Naive B cell (primary cell): ENCODE results near the gene PLXNB3. TPM values are rescaled to one million over a fixed set of nuclear protein-coding genes. Genes with fewer than 3 reads are reported as not detected.
"Not testable (repeated sequence)": the region's sequence is repeated elsewhere in the genome, so short reads cannot be mapped to it uniquely, and the experiment has no call there.

ENCODE experiments used
- ATAC-seq, 2 donors: fragments of 150-1000 bp; cut with Tn5 transposase; 2 replicates each; pipeline ENCODE4 v1.10.0; 2021; ENCODE audit warnings: low read depth in 2 of 2, mild to moderate bottlenecking in 2 of 2, moderate library complexity in 2 of 2
- DNase-seq: peaks from one replicate; pipeline ENCODE4 v3.0.0; 2022
- H3K27ac Mint-ChIP-seq, 6 donors: one replicate each; pipeline ENCODE4 v1.8.0; 2020 to 2022; ENCODE audit warnings: mild to moderate bottlenecking in 6 of 6, mixed read lengths in 6 of 6, moderate library complexity in 5 of 6, inconsistent platforms in 2 of 6
- H3K27me3 Mint-ChIP-seq, 3 donors: one replicate each; pipeline ENCODE4 v1.8.0; 2021 to 2022; ENCODE audit warnings: mixed read lengths in 3 of 3, mild to moderate bottlenecking in 1 of 3
- H3K36me3 Mint-ChIP-seq, 2 donors: one replicate each; pipeline ENCODE4 v1.8.0; 2020 to 2022; ENCODE audit warnings: mixed read lengths in 2 of 2, inconsistent platforms in 1 of 2, mild to moderate bottlenecking in 1 of 2
- H3K4me1 Mint-ChIP-seq, 3 donors: one replicate each; pipeline ENCODE4 v1.8.0; 2020 to 2022; ENCODE audit warnings: mixed read lengths in 3 of 3, inconsistent platforms in 1 of 3, mild to moderate bottlenecking in 1 of 3, moderate library complexity in 1 of 3
- H3K4me3 Mint-ChIP-seq, 8 donors: one replicate each; pipeline ENCODE4 v1.8.0; 2020 to 2022; ENCODE audit warnings: mild to moderate bottlenecking in 8 of 8, mixed read lengths in 8 of 8, moderate library complexity in 8 of 8, inconsistent platforms in 2 of 8
- H3K9me3 Mint-ChIP-seq, 7 donors: one replicate each; pipeline ENCODE4 v1.8.0; 2020 to 2022; ENCODE audit warnings: mixed read lengths in 7 of 7, mild to moderate bottlenecking in 5 of 7, inconsistent platforms in 2 of 7, moderate library complexity in 1 of 7
- polyA plus RNA-seq, 6 donors: library from polyadenylated mRNA; unstranded; fragments of 300-500 nt; fragmentation: Illumina TruSeq; gene quantifications; one replicate each; pipeline ENCODE4 v1.2.3, GENCODE V29; 2021; ENCODE audit warnings: low read depth in 6 of 6

Gene PLXNB3
- polyA plus RNA-seq, 6 donors from 2014 or later: 0.71 TPM; not detected in 5

DNA sequence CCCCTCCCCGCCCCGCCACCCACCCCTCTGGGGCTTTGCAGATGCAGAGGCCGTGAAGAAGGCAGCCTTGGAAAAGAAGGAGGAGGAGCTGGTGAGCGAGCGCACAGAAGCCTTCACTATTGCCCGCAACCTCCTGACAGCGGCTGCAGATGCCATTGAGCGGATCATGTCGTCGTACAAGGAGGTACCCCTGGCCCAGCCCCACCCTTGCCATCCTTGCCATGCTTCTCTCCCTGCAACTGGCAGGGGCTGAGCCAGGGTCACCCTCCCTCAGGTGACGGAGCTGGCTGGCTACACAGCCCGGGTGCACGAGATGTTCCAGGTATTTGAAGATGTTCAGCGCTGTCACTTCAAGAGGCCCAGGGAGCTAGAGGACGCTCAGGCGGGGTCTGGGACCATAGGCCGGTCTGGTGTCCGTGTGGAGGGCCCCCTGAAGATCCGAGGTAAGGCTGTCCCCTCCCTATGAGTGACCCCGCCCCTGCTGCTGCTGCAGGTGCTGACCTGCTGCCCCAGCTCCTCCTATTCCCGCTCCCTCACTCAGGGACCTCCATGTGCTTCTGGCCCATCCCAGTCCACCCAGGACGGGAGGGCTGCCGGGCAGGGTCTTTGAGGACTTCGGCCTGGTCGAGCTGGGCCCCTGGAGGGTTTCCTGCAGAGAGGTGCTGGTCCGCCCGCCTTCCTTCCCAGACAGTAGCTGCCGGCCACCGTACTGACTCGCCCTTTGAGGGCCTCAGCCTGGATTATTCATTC is 27.8 kb upstream of the PLXNB3 start:
- ATAC-seq (no peak), DNase-seq (no peak)
- no peaks in the 10 kb centered on the region for H3K27me3 Mint-ChIP-seq
- H3K27ac Mint-ChIP-seq: no peak overlapping the region
- H3K36me3 Mint-ChIP-seq: peaks cover 12 to 17% of the 10 kb centered on the region in 2 donors
- peaks cover 0 to 12% (median 6%) of the 10 kb centered on the region in 7 donors for H3K9me3 Mint-ChIP-seq
- H3K4me1 Mint-ChIP-seq: peaks cover 12 to 20% (median 12%) of the 10 kb centered on the region in 3 donors
- no peak overlapping the region for H3K4me3 Mint-ChIP-seq

DNA sequence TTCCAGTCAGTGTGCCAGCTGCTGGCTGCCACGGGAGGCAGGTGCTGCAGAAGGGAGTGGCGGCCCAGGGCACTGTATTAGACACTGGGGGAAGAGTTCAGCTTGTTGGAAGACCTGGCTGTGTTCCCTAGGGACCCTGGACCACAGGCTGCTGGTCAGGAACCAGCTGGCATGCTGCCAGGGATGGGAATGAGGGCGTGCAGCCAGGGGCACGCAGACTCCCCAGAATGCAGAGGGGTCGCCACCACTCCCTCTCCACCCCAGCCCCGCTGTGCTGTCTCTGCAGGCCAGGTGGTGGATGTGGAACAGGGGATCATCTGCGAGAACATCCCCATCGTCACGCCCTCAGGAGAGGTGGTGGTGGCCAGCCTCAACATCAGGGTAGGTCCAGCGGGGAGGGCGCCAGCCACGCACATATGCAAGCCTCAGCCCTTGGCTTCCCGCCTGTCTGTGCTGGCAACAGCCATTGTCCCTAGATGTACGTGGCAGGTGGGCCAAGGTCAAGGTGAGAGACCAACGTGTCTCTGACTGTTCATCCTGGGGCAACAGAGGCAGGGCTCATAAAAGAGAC is 27.1 kb upstream of the PLXNB3 start:
- Mint-ChIP-seq H3K4me3 (no peak overlapping the region), H3K36me3 (peaks cover 5 to 10% of the 10 kb centered on the region in 2 donors), H3K9me3 (peaks cover 0 to 6% (median 0%) of the 10 kb centered on the region in 7 donors), H3K4me1 (peaks cover 9 to 25% (median 13%) of the 10 kb centered on the region in 3 donors), H3K27me3 (no peaks in the 10 kb centered on the region), H3K27ac (peak overlapping the region in 1 of 6 donors; percentile 66)
- DNase-seq (no peak), ATAC-seq (no peak)

DNA sequence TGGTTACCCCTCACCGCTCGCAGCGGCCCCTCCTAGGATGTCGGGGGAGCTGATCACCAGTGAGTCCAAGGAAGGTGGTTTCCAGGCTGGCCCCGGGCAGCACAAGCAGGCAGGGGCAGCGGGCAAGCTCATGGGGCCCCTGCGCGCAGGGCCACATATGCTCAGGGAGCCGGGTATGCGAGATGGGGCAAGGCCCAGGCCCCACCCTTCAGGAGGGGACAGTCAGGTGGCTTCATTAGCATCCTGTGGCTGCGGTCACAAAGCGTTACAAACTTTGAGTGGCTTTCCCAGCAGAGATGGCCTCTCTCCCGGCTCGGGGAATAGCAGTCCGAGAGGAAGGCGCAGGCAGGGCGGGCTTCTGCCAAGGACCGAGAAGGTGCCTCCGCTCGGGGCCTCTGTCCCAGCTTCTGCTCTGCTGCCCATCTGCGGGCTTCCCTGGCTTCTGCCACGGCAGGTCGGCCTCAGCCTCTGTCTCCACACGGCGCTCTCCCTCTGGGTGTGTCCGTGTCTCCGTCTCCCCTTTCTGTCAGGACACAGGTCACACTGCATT is 25.9 kb upstream of the PLXNB3 start:
- peaks cover 13 to 32% (median 17%) of the 10 kb centered on the region in 3 donors for H3K4me1 Mint-ChIP-seq
- H3K36me3 Mint-ChIP-seq: peaks cover 5 to 7% of the 10 kb centered on the region in 2 donors
- peaks cover 0 to 5% (median 0%) of the 10 kb centered on the region in 7 donors for H3K9me3 Mint-ChIP-seq
- no peak overlapping the region for H3K4me3 Mint-ChIP-seq
- H3K27me3 Mint-ChIP-seq: no peaks in the 10 kb centered on the region
- peak overlapping the region in 1 of 6 donors; percentile 22 for H3K27ac Mint-ChIP-seq
- no peak for ATAC-seq
- no peak for DNase-seq

DNA sequence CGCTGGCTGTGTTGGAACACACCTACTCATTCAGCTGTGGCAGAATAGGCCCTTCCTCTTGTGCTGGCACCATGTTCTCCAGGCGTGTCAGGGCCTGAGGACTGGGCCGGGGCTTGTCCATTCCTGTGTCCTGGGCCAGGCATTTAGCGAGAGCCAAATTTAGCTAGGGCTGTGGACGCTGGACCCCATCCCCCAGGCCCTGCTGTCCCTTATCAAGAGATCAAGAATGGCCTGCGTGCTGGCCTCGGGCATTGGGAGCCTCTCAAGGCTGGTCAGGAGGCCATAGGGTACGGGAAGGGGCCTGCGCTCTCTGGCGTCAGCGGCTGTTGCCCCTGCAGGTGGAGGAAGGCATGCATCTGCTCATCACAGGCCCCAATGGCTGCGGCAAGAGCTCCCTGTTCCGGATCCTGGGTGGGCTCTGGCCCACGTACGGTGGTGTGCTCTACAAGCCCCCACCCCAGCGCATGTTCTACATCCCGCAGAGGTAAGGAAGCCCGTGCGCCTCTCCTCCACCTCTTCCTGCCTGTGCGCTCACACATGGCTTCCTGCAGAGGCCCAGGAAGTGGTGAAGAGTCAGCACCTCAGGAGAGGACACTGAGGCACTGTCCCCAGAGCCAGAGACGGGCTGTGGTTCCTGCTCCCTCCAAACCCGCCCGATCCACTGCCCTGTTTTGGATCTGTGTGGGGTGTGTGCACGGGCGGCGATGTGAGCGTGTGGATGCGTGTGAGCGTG is 24.1 kb upstream of the PLXNB3 start:
- H3K4me3 Mint-ChIP-seq: peak overlapping the region in 2 of 8 donors; percentile 50 to 61
- ATAC-seq (no peak), DNase-seq (no peak)
- H3K27ac Mint-ChIP-seq: no peak overlapping the region
- H3K36me3 Mint-ChIP-seq: peaks cover 3 to 4% of the 10 kb centered on the region in 2 donors
- H3K27me3 Mint-ChIP-seq: no peaks in the 10 kb centered on the region
- peaks cover 17 to 37% (median 21%) of the 10 kb centered on the region in 3 donors for H3K4me1 Mint-ChIP-seq
- H3K9me3 Mint-ChIP-seq: peaks cover 0 to 1% (median 0%) of the 10 kb centered on the region in 7 donors

DNA sequence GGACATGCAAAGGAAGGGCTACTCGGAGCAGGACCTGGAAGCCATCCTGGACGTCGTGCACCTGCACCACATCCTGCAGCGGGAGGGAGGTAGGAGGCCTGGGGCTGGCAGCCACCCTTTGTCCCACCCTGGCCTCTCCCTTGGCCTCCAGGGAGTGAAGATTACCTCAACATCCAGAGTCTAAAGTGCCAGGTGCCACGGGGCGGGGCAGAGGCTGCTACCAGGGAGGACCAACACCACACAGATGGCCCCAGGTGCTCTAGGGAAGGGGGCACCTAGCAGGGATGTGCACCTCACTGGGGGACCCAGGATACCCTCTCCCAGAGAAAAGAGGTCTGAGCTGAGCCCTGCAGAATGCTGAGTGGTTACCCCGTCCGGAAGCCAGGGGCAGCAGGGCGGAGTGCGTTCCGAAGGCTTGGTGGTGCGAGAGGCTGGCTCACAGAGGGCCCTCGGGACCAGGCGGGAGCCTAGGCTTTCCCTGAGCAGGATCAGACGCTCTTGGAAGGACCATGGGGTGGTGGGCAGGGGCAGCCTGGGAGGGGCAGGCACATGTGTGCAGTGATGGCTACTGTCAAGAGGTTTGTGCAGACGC is 23.3 kb upstream of the PLXNB3 start:
- no peak for DNase-seq
- Mint-ChIP-seq H3K27me3 (no peaks in the 10 kb centered on the region), H3K27ac (peak overlapping the region in 1 of 6 donors; percentile 47), H3K36me3 (no peaks in the 10 kb centered on the region), H3K4me1 (peaks cover 13 to 42% (median 27%) of the 10 kb centered on the region in 3 donors), H3K9me3 (peaks cover 0 to 1% (median 0%) of the 10 kb centered on the region in 7 donors), H3K4me3 (peak overlapping the region in 4 of 8 donors; percentile 24 to 84 (median 66))
- no peak for ATAC-seq

DNA sequence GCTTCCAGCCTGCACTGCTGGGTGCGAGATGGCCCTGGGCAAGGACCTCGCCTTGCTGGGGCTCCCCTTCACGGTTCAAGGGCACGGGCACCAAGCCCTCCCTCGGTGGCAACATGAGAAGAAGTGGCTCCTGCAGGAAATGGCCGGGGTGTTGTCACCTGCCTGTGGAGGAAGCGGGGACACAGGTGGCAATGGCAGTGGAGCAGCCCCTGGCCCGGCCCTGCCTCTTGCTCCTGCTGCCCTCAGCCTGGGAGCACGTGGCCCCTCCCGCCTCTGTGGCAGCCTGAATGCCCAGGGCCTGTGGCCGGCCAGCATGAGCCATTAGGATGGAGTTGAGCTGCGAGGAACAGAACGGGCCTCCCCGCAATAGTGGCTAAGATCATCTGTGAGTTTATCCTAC is 22.6 kb upstream of the PLXNB3 start:
- Mint-ChIP-seq H3K9me3 (peaks cover 0 to 1% (median 0%) of the 10 kb centered on the region in 7 donors), H3K4me3 (peak overlapping the region in 4 of 8 donors; percentile 19 to 84 (median 50)), H3K4me1 (peaks cover 13 to 42% (median 27%) of the 10 kb centered on the region in 3 donors), H3K27me3 (no peaks in the 10 kb centered on the region), H3K36me3 (no peaks in the 10 kb centered on the region), H3K27ac (peak overlapping the region in 2 of 6 donors; percentile 17 to 54)
- no peak for DNase-seq
- no peak for ATAC-seq

DNA sequence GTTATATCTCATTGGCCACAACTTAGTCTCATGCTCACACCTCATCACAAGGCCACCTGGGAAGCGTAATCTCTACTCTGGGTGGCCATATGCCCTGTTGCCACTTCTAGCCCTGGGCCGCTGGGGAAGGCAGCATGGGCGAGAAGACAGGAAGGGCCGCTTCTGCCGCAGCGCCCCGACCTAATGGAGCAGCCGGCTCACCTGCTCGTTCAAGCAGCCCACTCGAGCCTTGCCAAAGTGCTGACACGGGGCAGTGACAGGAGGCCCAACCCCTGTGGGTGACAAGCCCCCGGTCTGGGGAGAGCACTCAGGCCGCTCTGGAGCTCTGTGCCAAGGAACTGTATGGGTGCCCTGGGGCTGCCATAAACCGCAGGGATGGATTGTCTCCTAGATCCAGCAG is 21.9 kb upstream of the PLXNB3 start:
- H3K27me3 Mint-ChIP-seq, ATAC-seq, H3K27ac Mint-ChIP-seq, H3K9me3 Mint-ChIP-seq, DNase-seq, H3K36me3 Mint-ChIP-seq: not testable (repeated sequence)
- peaks cover 9 to 42% (median 27%) of the 10 kb centered on the region in 3 donors for H3K4me1 Mint-ChIP-seq
- peak overlapping the region in 1 of 8 donors; percentile 71 for H3K4me3 Mint-ChIP-seq

DNA sequence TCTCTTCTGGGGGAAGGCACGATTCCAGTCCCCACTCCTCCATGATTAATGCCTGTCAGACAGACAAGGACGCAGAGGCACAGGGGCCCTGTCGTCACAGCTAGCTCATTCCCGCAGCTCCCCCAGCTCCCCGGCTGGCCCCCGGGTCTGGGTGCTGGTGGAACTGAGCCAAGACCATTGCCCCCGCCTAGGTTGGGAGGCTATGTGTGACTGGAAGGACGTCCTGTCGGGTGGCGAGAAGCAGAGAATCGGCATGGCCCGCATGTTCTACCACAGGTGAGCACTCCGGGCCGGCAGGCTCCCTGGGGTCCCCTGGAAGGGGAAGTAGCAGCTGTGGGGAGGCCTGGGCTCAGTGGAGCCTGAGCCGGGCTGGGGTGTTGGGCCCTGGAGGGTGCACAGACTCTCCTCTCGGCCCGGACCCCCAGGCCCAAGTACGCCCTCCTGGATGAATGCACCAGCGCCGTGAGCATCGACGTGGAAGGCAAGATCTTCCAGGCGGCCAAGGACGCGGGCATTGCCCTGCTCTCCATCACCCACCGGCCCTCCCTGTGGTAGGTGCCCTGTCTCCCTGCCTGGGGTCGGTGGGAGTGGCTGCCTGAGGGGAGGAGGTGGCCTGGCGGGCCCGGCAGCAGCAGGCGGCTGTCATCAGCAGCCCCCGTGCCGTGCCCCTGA is 21.1 kb upstream of the PLXNB3 start:
- H3K4me1 Mint-ChIP-seq: peaks cover 9 to 42% (median 27%) of the 10 kb centered on the region in 3 donors
- not testable (repeated sequence) for H3K9me3 Mint-ChIP-seq, ATAC-seq, H3K27me3 Mint-ChIP-seq, H3K36me3 Mint-ChIP-seq
- peak; percentile 52 for DNase-seq
- H3K27ac Mint-ChIP-seq: peak overlapping the region in 4 of 6 donors; percentile 33 to 82 (median 64)
- H3K4me3 Mint-ChIP-seq: peak overlapping the region in 6 of 8 donors; percentile 32 to 71 (median 36)

DNA sequence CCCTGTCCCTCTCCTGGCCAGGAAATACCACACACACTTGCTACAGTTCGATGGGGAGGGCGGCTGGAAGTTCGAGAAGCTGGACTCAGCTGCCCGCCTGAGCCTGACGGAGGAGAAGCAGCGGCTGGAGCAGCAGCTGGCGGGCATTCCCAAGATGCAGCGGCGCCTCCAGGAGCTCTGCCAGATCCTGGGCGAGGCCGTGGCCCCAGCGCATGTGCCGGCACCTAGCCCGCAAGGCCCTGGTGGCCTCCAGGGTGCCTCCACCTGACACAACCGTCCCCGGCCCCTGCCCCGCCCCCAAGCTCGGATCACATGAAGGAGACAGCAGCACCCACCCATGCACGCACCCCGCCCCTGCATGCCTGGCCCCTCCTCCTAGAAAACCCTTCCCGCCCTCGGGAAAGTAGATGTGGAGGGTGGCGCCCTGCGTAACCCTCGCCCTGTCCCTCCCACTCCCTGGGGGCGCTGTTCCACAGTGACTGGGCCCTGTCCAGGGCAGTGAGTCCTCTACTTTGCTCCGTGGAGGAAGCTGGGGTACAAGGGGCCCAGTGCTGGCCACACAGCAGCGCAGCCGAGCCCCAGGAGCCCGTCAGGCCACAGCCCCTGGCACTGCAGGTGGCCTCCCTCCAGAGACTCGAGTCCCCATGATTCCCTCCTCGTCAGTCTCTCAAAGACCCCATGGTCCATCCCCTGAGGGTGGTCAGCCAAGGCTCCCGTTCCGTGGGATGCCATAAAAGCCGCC is 20.4 kb upstream of the PLXNB3 start:
- H3K27ac Mint-ChIP-seq, H3K27me3 Mint-ChIP-seq, ATAC-seq, H3K9me3 Mint-ChIP-seq, DNase-seq, H3K36me3 Mint-ChIP-seq: not testable (repeated sequence)
- H3K4me3 Mint-ChIP-seq: peak overlapping the region in 5 of 8 donors; percentile 12 to 78 (median 52)
- H3K4me1 Mint-ChIP-seq: peaks cover 9 to 40% (median 27%) of the 10 kb centered on the region in 3 donors

DNA sequence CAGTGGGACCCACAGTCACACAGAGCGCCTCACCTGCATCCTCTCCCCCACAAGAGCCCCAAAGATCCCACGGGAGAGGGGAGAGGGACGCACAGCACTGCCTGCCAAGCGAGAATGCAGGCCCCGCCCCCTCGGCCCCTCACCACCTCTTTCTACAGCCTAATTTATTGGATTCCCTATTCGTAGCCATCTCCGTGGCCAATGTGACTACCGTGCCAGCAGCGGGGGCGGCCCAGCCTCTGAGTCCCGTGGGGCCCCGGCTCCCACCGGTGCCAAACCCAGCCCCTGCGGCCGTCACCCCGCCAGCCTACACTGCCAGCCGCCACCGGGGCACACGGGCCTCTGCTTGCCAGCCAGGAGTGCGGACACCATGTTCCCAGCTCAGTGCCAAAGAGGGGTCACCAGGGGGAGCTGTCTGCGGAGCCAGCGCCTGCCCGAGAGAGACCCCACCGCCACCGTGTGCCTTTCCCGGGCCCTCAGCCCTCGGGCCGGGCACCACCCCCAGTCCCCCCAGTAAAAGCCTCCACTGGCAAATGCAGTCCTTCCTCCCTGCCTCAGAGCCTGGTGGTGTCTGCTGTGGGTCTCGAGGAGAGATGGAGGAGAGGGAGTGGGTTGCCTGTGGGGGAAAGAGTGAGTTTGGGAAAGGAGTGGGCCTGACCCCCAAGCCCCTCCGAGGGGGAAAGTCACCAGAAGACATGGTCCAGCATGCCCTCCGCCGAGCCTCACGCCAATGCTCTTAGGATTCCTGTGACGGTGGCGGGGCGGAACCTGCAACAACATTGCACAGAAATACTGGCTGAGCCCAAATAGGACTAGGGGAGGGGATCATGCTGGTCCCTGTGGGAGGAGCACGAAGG is 19.6 kb upstream of the PLXNB3 start:
- peaks cover 0 to 6% (median 0%) of the 10 kb centered on the region in 3 donors for H3K27me3 Mint-ChIP-seq
- no peak for DNase-seq
- ATAC-seq: no peak
- H3K4me1 Mint-ChIP-seq: peaks cover 9 to 36% (median 27%) of the 10 kb centered on the region in 3 donors
- no peaks in the 10 kb centered on the region for H3K36me3 Mint-ChIP-seq
- peaks cover 0 to 1% (median 0%) of the 10 kb centered on the region in 7 donors for H3K9me3 Mint-ChIP-seq
- peak overlapping the region in 6 of 8 donors; percentile 40 to 78 (median 58) for H3K4me3 Mint-ChIP-seq
- peak overlapping the region in 2 of 6 donors; percentile 62 to 71 for H3K27ac Mint-ChIP-seq

DNA sequence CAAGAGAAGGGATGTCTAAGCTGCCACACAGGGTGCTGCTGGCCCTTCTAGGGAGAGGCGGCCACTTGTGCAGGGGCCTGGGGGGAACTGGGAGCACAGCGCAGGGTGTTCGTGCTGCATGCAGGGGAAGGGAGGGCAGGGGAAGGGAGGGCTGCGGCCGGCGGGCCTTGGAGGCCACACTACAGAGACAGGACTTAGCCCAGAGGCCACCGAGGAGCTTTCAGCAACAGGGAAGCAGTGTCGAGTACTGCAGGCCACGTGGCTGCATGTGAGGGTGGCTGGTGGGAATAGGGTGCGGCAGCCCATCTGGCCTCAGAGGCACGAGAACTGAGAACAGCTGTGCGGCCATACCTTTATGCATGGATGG is 19.0 kb upstream of the PLXNB3 start:
- H3K27ac Mint-ChIP-seq, H3K9me3 Mint-ChIP-seq, DNase-seq, H3K36me3 Mint-ChIP-seq, H3K27me3 Mint-ChIP-seq, ATAC-seq: not testable (repeated sequence)
- peak overlapping the region in 6 of 8 donors; percentile 40 to 74 (median 54) for H3K4me3 Mint-ChIP-seq
- peaks cover 13 to 37% (median 32%) of the 10 kb centered on the region in 3 donors for H3K4me1 Mint-ChIP-seq
